Articular chondrocyte of knee joint (primary cell): Measurements from ENCODE around the gene RAPSN. TPM values are rescaled to one million over a fixed set of nuclear protein-coding genes. Genes with fewer than 3 reads are reported as not detected.

Source experiments
- small RNA-seq: library from RNA; depleted of rRNA; stranded (forward); fragments of <200 nt; gene quantifications from one replicate; pipeline ENCODE3, GENCODE V24; 2012
- total RNA-seq: library from RNA; depleted of rRNA; stranded (reverse); fragments of >200 nt; gene quantifications from 2 replicates; pipeline ENCODE4 v1.2.3, GENCODE V29; 2012

Gene RAPSN
- 0.11 TPM in 1 of 2 replicates, not detected in the other for total RNA-seq

GRCh38 chr11:47448566-47449427 is at the start of gene RAPSN:
Gene RAPSN (minus strand): TSS chr11:47449136. CDS start chr11:47448964, 172 bp downstream.

DNA sequence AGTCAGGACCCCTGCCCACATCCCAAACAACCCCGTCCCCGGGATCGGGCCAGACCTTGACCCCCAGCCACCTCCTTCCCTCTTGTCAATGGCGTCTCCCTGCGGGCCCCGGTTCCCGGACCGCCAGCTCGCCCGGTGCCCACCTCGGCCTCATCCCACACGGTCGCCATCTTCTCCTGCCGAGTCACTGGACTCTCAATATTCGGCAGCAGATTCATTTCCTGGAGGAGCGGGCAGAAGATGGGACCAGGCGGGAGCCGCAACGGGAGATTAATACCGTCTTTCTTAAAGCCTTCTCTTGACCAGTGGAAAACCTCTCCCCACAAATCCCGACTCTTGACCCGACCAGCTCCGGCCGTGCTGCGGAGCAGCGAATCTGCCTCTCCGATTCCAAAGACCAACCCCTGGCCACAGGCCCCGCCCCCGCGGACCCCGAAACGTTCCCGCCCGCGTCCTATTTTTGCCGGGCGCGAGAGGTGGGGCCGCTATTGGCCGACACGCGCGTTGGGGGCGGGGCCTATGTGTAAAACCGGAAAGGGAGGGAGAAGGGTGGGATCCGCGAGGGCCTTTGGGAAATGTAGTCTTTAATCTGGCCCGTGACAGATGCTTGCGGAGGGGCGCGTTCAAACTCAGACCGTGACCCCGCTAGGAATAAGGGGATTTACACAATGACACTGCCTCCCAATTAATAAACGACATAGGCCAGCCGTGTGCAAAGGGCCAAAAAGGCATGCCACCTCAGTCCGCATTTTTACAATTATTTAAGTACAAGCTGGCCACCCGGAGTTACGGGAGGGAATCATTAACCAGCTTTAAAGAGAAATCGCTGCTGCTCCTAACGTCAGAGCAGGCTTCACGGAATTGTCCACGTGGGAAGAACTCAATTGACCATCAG is 22.6 kb downstream of the RAPSN start, which contains the start of gene PSMC3:
TSS of gene PSMC3 (minus strand) at position 378 of the 895 bp plus-strand sequence. CDS start at position 218, 160 bp downstream.

GRCh38 chr11:47407746-47408590 is 41.0 kb downstream of the RAPSN start, which contains the start of gene SLC39A13:
Gene SLC39A13 (plus strand): TSS chr11:47408590. CDS start chr11:47410095, 1,505 bp downstream.

Small RNA genes lying within 50 kb of the gene (small RNA-seq; reads per million reads assigned to genes)
- not detected for gene MIR4487

Other genes starting within 250 kb of the RAPSN start
- 29.0 and 39.0 TPM in 2 replicates for gene DDB2, start 234.2 kb downstream of the RAPSN start, total RNA-seq
- gene ACP2, start 200.3 kb downstream of the RAPSN start, total RNA-seq = 31.0 and 35.3 TPM in 2 replicates
- 10.6 and 11.1 TPM in 2 replicates for gene NR1H3, start 191.1 kb downstream of the RAPSN start, total RNA-seq
- 17.6 and 19.5 TPM in 2 replicates for gene MADD, start 179.0 kb downstream of the RAPSN start, total RNA-seq
- gene MYBPC3, start 96.4 kb downstream of the RAPSN start, total RNA-seq = not detected in 2 replicates
- not detected in 2 replicates for gene SPI1, start 70.6 kb downstream of the RAPSN start, total RNA-seq
- 69.6 and 83.8 TPM in 2 replicates for gene SLC39A13, start 40.5 kb downstream of the RAPSN start, total RNA-seq
- gene PSMC3, start 22.7 kb downstream of the RAPSN start, total RNA-seq = 146 and 156 TPM in 2 replicates
- gene CELF1, start 104.0 kb upstream of the RAPSN start, total RNA-seq = 78.7 and 98.0 TPM in 2 replicates
- gene PTPMT1, start 116.5 kb upstream of the RAPSN start, total RNA-seq = 46.7 and 47.8 TPM in 2 replicates
- 28.7 and 33.5 TPM in 2 replicates for gene KBTBD4, start 129.8 kb upstream of the RAPSN start, total RNA-seq
- 57.8 and 60.0 TPM in 2 replicates for gene NDUFS3, start 129.9 kb upstream of the RAPSN start, total RNA-seq
- gene FAM180B, start 137.5 kb upstream of the RAPSN start, total RNA-seq = 0.11 and 0.26 TPM in 2 replicates
- 0.22 and 0.26 TPM in 2 replicates for gene C1QTNF4, start 145.3 kb upstream of the RAPSN start, total RNA-seq
- gene MTCH2, start 193.4 kb upstream of the RAPSN start, total RNA-seq = 82.2 and 87.4 TPM in 2 replicates